ENCODE data around the gene STK16. TPM values are rescaled to one million over a fixed set of nuclear protein-coding genes. Genes with fewer than 3 reads are reported as not detected.

The STK16 gene
- total RNA-seq, 1 experiment from 2014 or later = 21.6 TPM

- Histone ChIP-seq H3K18ac (ENCODE audit: insufficient read length, low read depth, low read length) (no peak overlapping the region), H2BK20ac (ENCODE audit: low read depth, low read length, poor library complexity, severe bottlenecking) (no peak overlapping the region), H3K23ac (ENCODE audit: insufficient read length, low read depth, low read length) (no peak overlapping the region), H3K27me3 (ENCODE audit: insufficient read depth, low read length) (no peaks in the 10 kb centered on the region; the same call in 1 of the 2 replicates), H2BK12ac (ENCODE audit: insufficient read length, low read depth, low read length) (no peak overlapping the region), H3K27ac (ENCODE audit: insufficient read length, low read depth, low read length) (no peak overlapping the region), H3K9me3 (ENCODE audit: control insufficient read depth, low read depth, low read length) (no peaks in the 10 kb centered on the region), H4K8ac (replicated peaks; ENCODE audit: insufficient read length, low read depth, low read length) (no peak overlapping the region), H4K5ac (ENCODE audit: insufficient read length, low read depth, low read length) (no peak overlapping the region), H3K9ac (ENCODE audit: extremely low read depth, insufficient read length, low read length) (no peak overlapping the region), H3K56ac (ENCODE audit: insufficient read length, low read depth, low read length) (no peak overlapping the region), H4K20me1 (ENCODE audit: control insufficient read depth, insufficient read depth, insufficient read length) (no peaks in the 10 kb centered on the region), H3K79me1 (ENCODE audit: insufficient read depth, low read depth, low read length, poor library complexity, severe bottlenecking) (no peaks in the 10 kb centered on the region), H3K79me2 (ENCODE audit: insufficient read depth, low read length) (no peaks in the 10 kb centered on the region), H2BK5ac (ENCODE audit: insufficient read length, low read length) (no peak overlapping the region), H3K4ac (ENCODE audit: low read depth, low read length) (no peak overlapping the region), H3K14ac (ENCODE audit: insufficient read depth, low read length) (no peak overlapping the region), H3T11ph (ENCODE audit: low read length) (no peak overlapping the region), H3K4me1 (ENCODE audit: insufficient read depth, low read length) (no peaks in the 10 kb centered on the region), H2AK5ac (ENCODE audit: insufficient read length, low read length) (no peak overlapping the region), H3K23me2 (ENCODE audit: insufficient read length, low read depth, low read length, poor library complexity, severe bottlenecking) (peaks cover 6% of the 10 kb centered on the region), H2BK15ac (ENCODE audit: low read depth, low read length) (no peak overlapping the region), H2AFZ (ENCODE audit: low read length) (no peak overlapping the region), H4K91ac (ENCODE audit: insufficient read length, low read depth, low read length) (no peak overlapping the region), H3K4me2 (ENCODE audit: insufficient read depth, insufficient read length, low read length) (no peak overlapping the region), H2BK120ac (ENCODE audit: low read depth, low read length, poor library complexity, severe bottlenecking) (no peak overlapping the region)
- Mint-ChIP-seq H3K4me3 (no peak overlapping the region), H3K27ac (no peak overlapping the region), H3K4me1 (peaks cover 10 to 11% of the 10 kb centered on the region in 2 experiments), H3K27me3 (ENCODE audit: low read depth) (peaks cover 51% of the 10 kb centered on the region), H3K9me3 (peaks cover 2 to 7% of the 10 kb centered on the region in 2 experiments; a peak in 3 of 5 replicates), H3K36me3 (ENCODE audit: insufficient read depth in 1 of 3, low read depth in 3 of 3) (peaks cover 0 to 4% (median 2%) of the 10 kb centered on the region in 3 experiments; a peak in 2 of 7 replicates)
- no peak for DNase-seq
- whole genome bisulfite sequencing (ENCODE audit: extremely low coverage, insufficient read length, low lambda C conversion rate) = no CpG with 5 or more reads among the region's 9 CpGs
- no peak for TF ChIP-seq CTCF (conservative IDR thresholded peaks at IDR 0.05)
Observed at GRCh38 chr2:219292616-219293015, 47.3 kb downstream of the STK16 start.
